ENCODE measurements around the gene TSPAN5.
"Not testable (repeated sequence)": the region's sequence is repeated elsewhere in the genome, so short reads cannot be mapped to it uniquely, and the experiment has no call there.

The TSPAN5 gene

GRCh38 chr4:98544818-98545414, 113.5 kb downstream of the TSPAN5 start:
- Histone ChIP-seq H3K4me1 (ENCODE audit: control insufficient read depth in 5 of 5, insufficient read depth in 5 of 5, low read length in 5 of 5) (peaks cover 0 to 10% (median 8%) of the 10 kb centered on the region in 5 donors), H3K9me3 (ENCODE audit: control insufficient read depth in 5 of 5, low read length in 5 of 5) (no peaks in the 10 kb centered on the region), H3K36me3 (ENCODE audit: control insufficient read depth in 5 of 5, insufficient read depth in 5 of 5, low read length in 5 of 5) (no peaks in the 10 kb centered on the region), H3K27me3 (ENCODE audit: control insufficient read depth in 5 of 5, insufficient read depth in 4 of 5, low read length in 5 of 5) (no peaks in the 10 kb centered on the region), H3K4me3 (ENCODE audit: low read depth in 1 of 5, low read length in 5 of 5) (no peak overlapping the region), H3K9ac (ENCODE audit: low read length in 5 of 5) (no peak overlapping the region), H3K27ac (ENCODE audit: low read depth, low read length) (no peak overlapping the region)

GRCh38 chr4:98544141-98544817, 114.1 kb downstream of the TSPAN5 start:
- Histone ChIP-seq H3K4me3 (ENCODE audit: low read depth in 1 of 5, low read length in 5 of 5) (no peak overlapping the region), H3K27me3 (ENCODE audit: control insufficient read depth in 5 of 5, insufficient read depth in 4 of 5, low read length in 5 of 5) (no peaks in the 10 kb centered on the region), H3K9me3 (ENCODE audit: control insufficient read depth in 5 of 5, low read length in 5 of 5) (no peaks in the 10 kb centered on the region), H3K9ac (ENCODE audit: low read length in 5 of 5) (no peak overlapping the region), H3K4me1 (ENCODE audit: control insufficient read depth in 5 of 5, insufficient read depth in 5 of 5, low read length in 5 of 5) (peaks cover 0 to 10% (median 8%) of the 10 kb centered on the region in 5 donors), H3K36me3 (ENCODE audit: control insufficient read depth in 5 of 5, insufficient read depth in 5 of 5, low read length in 5 of 5) (no peaks in the 10 kb centered on the region), H3K27ac (ENCODE audit: low read depth, low read length) (no peak overlapping the region)

- H3K9ac ChIP-seq (ENCODE audit: low read length in 5 of 5) = no peak overlapping the region
- no peaks in the 10 kb centered on the region for H3K9me3 ChIP-seq (ENCODE audit: control insufficient read depth in 5 of 5, low read length in 5 of 5)
- no peak overlapping the region for H3K27ac ChIP-seq (ENCODE audit: low read depth, low read length)
- no peaks in the 10 kb centered on the region for H3K36me3 ChIP-seq (ENCODE audit: control insufficient read depth in 5 of 5, insufficient read depth in 5 of 5, low read length in 5 of 5)
- peaks cover 0 to 6% (median 6%) of the 10 kb centered on the region in 5 donors for H3K4me1 ChIP-seq (ENCODE audit: control insufficient read depth in 5 of 5, insufficient read depth in 5 of 5, low read length in 5 of 5)
- no peak overlapping the region for H3K4me3 ChIP-seq (ENCODE audit: low read depth in 1 of 5, low read length in 5 of 5)
- no peaks in the 10 kb centered on the region for H3K27me3 ChIP-seq (ENCODE audit: control insufficient read depth in 5 of 5, insufficient read depth in 4 of 5, low read length in 5 of 5)
These were observed 116.4 kb downstream of the TSPAN5 start for GRCh38 chr4:98542011-98542410.

GRCh38 chr4:98540803-98541202, 117.6 kb downstream of the TSPAN5 start:
- no peaks in the 10 kb centered on the region for H3K36me3 ChIP-seq (ENCODE audit: control insufficient read depth in 5 of 5, insufficient read depth in 5 of 5, low read length in 5 of 5)
- H3K4me1 ChIP-seq (ENCODE audit: control insufficient read depth in 5 of 5, insufficient read depth in 5 of 5, low read length in 5 of 5) = no peaks in the 10 kb centered on the region
- no peak overlapping the region for H3K9ac ChIP-seq (ENCODE audit: low read length in 5 of 5)
- no peaks in the 10 kb centered on the region for H3K27me3 ChIP-seq (ENCODE audit: control insufficient read depth in 5 of 5, insufficient read depth in 4 of 5, low read length in 5 of 5)
- H3K27ac ChIP-seq (ENCODE audit: low read depth, low read length) = no peak overlapping the region
- no peak overlapping the region for H3K4me3 ChIP-seq (ENCODE audit: low read depth in 1 of 5, low read length in 5 of 5)
- H3K9me3 ChIP-seq (ENCODE audit: control insufficient read depth in 5 of 5, low read length in 5 of 5) = no peaks in the 10 kb centered on the region

GRCh38 chr4:98539741-98540140, 118.7 kb downstream of the TSPAN5 start:
- H3K4me1 ChIP-seq (ENCODE audit: control insufficient read depth in 5 of 5, insufficient read depth in 5 of 5, low read length in 5 of 5) = no peaks in the 10 kb centered on the region
- no peak overlapping the region for H3K27ac ChIP-seq (ENCODE audit: low read depth, low read length)
- no peaks in the 10 kb centered on the region for H3K9me3 ChIP-seq (ENCODE audit: control insufficient read depth in 5 of 5, low read length in 5 of 5)
- no peaks in the 10 kb centered on the region for H3K36me3 ChIP-seq (ENCODE audit: control insufficient read depth in 5 of 5, insufficient read depth in 5 of 5, low read length in 5 of 5)
- H3K4me3 ChIP-seq (ENCODE audit: low read depth in 1 of 5, low read length in 5 of 5) = no peak overlapping the region
- H3K27me3 ChIP-seq (ENCODE audit: control insufficient read depth in 5 of 5, insufficient read depth in 4 of 5, low read length in 5 of 5) = no peaks in the 10 kb centered on the region
- no peak overlapping the region for H3K9ac ChIP-seq (ENCODE audit: low read length in 5 of 5)

- Histone ChIP-seq H3K4me3 (ENCODE audit: low read depth in 1 of 5, low read length in 5 of 5) (no peak overlapping the region), H3K4me1 (ENCODE audit: control insufficient read depth in 5 of 5, insufficient read depth in 5 of 5, low read length in 5 of 5) (no peaks in the 10 kb centered on the region), H3K9me3 (ENCODE audit: control insufficient read depth in 5 of 5, low read length in 5 of 5) (no peaks in the 10 kb centered on the region), H3K9ac (ENCODE audit: low read length in 5 of 5) (no peak overlapping the region), H3K36me3 (ENCODE audit: control insufficient read depth in 5 of 5, insufficient read depth in 5 of 5, low read length in 5 of 5) (no peaks in the 10 kb centered on the region), H3K27me3 (ENCODE audit: control insufficient read depth in 5 of 5, insufficient read depth in 4 of 5, low read length in 5 of 5) (no peaks in the 10 kb centered on the region), H3K27ac (ENCODE audit: low read depth, low read length) (no peak overlapping the region)
These were observed 119.1 kb downstream of the TSPAN5 start for GRCh38 chr4:98539299-98539698.

- H3K27ac ChIP-seq (ENCODE audit: low read depth, low read length) = no peak overlapping the region
- no peak overlapping the region for H3K4me3 ChIP-seq (ENCODE audit: low read depth in 1 of 5, low read length in 5 of 5)
- H3K9ac ChIP-seq (ENCODE audit: low read length in 5 of 5) = no peak overlapping the region
- no peaks in the 10 kb centered on the region for H3K9me3 ChIP-seq (ENCODE audit: control insufficient read depth in 5 of 5, low read length in 5 of 5)
- no peaks in the 10 kb centered on the region for H3K27me3 ChIP-seq (ENCODE audit: control insufficient read depth in 5 of 5, insufficient read depth in 4 of 5, low read length in 5 of 5)
- H3K36me3 ChIP-seq (ENCODE audit: control insufficient read depth in 5 of 5, insufficient read depth in 5 of 5, low read length in 5 of 5) = no peaks in the 10 kb centered on the region
- no peaks in the 10 kb centered on the region for H3K4me1 ChIP-seq (ENCODE audit: control insufficient read depth in 5 of 5, insufficient read depth in 5 of 5, low read length in 5 of 5)
These were observed 121.8 kb downstream of the TSPAN5 start for GRCh38 chr4:98536631-98537030.

- H3K4me1 ChIP-seq (ENCODE audit: control insufficient read depth in 5 of 5, insufficient read depth in 5 of 5, low read length in 5 of 5); H3K36me3 ChIP-seq (ENCODE audit: control insufficient read depth in 5 of 5, insufficient read depth in 5 of 5, low read length in 5 of 5); H3K27me3 ChIP-seq (ENCODE audit: control insufficient read depth in 5 of 5, insufficient read depth in 4 of 5, low read length in 5 of 5); H3K9ac ChIP-seq (ENCODE audit: low read length in 5 of 5); H3K4me3 ChIP-seq (ENCODE audit: low read depth in 1 of 5, low read length in 5 of 5); H3K27ac ChIP-seq (ENCODE audit: low read depth, low read length); H3K9me3 ChIP-seq (ENCODE audit: control insufficient read depth in 5 of 5, low read length in 5 of 5): not testable (repeated sequence)
These were observed 124.3 kb downstream of the TSPAN5 start for GRCh38 chr4:98534146-98534545.

- no peaks in the 10 kb centered on the region for H3K4me1 ChIP-seq (ENCODE audit: control insufficient read depth in 5 of 5, insufficient read depth in 5 of 5, low read length in 5 of 5)
- no peaks in the 10 kb centered on the region for H3K36me3 ChIP-seq (ENCODE audit: control insufficient read depth in 5 of 5, insufficient read depth in 5 of 5, low read length in 5 of 5)
- no peak overlapping the region for H3K9ac ChIP-seq (ENCODE audit: low read length in 5 of 5)
- no peaks in the 10 kb centered on the region for H3K27me3 ChIP-seq (ENCODE audit: control insufficient read depth in 5 of 5, insufficient read depth in 4 of 5, low read length in 5 of 5)
- no peaks in the 10 kb centered on the region for H3K9me3 ChIP-seq (ENCODE audit: control insufficient read depth in 5 of 5, low read length in 5 of 5)
- no peak overlapping the region for H3K27ac ChIP-seq (ENCODE audit: low read depth, low read length)
- H3K4me3 ChIP-seq (ENCODE audit: low read depth in 1 of 5, low read length in 5 of 5) = no peak overlapping the region
These were observed 127.8 kb downstream of the TSPAN5 start for GRCh38 chr4:98530572-98530971.

- H3K36me3 ChIP-seq (ENCODE audit: control insufficient read depth in 5 of 5, insufficient read depth in 5 of 5, low read length in 5 of 5) = no peaks in the 10 kb centered on the region
- no peak overlapping the region for H3K4me3 ChIP-seq (ENCODE audit: low read depth in 1 of 5, low read length in 5 of 5)
- no peak overlapping the region for H3K27ac ChIP-seq (ENCODE audit: low read depth, low read length)
- no peaks in the 10 kb centered on the region for H3K9me3 ChIP-seq (ENCODE audit: control insufficient read depth in 5 of 5, low read length in 5 of 5)
- no peaks in the 10 kb centered on the region for H3K4me1 ChIP-seq (ENCODE audit: control insufficient read depth in 5 of 5, insufficient read depth in 5 of 5, low read length in 5 of 5)
- H3K27me3 ChIP-seq (ENCODE audit: control insufficient read depth in 5 of 5, insufficient read depth in 4 of 5, low read length in 5 of 5) = no peaks in the 10 kb centered on the region
- H3K9ac ChIP-seq (ENCODE audit: low read length in 5 of 5) = no peak overlapping the region
These were observed 128.3 kb downstream of the TSPAN5 start for GRCh38 chr4:98529970-98530569.

Measured in subcutaneous abdominal adipose tissue (tissue), 5 donors.